ENCODE measurements around the gene OR2C1.

OR2C1 gene

GRCh38 chr16:3400446-3400778 is 44.7 kb downstream of the OR2C1 start:
- no peak for DNase-seq (ENCODE audit: low spot score)

DNA sequence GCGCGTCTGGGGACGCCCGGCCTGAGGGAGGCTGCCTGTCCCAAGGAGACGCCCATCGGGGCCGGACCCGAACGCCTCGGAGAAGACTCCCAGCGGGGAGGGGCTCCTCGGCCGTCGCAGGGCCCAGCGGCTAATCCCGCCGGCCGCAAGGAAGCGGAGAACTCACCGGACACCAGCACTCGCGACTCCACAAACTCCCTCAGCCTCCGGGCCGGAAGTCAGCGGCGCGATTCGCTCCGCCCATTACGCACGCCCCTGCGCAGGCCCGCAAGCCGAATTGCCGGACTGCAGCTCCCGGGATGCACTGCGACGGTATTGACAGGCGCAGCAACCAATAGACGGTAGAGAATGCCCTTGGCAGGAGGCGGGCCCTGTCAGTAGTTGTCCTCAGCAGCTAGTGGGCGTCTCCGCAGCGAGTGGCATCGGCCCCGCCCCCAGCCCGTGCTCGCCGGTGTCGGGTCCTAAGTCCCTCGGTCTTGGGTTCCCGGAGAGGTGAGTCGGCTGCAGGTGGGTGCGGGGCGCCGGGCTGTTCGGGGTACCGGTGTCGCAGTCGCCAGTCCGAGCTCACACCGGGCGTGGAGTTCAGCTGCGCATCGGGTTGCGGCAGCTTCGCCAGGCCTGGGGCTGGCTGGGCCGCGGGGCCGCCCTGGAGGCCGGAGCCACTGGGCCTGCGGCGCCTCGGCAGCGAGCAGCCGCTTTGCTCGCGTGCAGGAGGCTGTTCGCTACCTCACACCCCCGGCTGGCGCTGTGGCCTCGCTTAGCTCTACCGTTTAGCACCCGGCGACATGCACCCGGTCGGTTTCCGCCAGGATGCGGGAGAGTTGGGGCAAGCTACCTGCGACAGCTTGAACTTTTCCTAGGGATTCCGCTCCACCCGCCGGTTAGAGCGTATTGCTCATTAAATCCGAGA is 45.3 kb downstream of the OR2C1 start, which contains the start of the genes ZNF174 and ZSCAN32:
Gene ZNF174 (plus strand): TSS at position 437 of the 910 bp plus-strand sequence. CDS start 790 bp downstream, outside the sequence.
Gene ZSCAN32 (minus strand): TSS at position 226 of the 910 bp plus-strand sequence. CDS start 3,447 bp downstream, outside the sequence.
- DNase-seq (ENCODE audit: low spot score): peak; percentile 99

DNA sequence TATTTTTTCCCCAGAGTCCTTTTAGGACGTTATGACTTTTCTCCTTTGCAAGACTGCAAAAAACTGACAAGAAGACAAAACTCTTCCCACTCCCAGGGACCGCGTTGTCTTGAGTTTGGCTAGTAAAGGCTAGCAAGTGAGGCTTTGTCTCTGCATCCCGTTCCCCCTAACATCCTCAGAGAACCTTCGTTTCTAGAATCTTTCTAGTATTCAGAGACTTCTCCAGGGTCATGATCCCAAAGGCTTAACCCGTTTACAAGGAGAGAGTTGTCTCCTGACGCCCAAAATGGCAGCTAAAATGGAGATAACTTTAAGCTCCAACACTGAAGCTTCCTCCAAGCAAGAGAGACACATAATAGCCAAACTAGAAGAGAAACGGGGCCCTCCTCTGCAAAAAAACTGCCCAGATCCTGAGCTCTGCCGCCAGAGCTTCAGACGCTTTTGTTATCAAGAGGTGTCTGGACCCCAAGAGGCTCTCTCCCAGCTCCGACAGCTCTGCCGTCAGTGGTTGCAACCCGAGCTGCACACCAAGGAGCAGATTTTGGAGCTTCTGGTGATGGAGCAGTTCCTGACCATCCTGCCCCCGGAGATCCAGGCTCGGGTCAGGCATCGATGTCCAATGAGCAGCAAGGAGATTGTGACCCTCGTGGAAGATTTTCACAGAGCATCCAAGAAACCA is 46.2 kb downstream of the OR2C1 start:
- DNase-seq (ENCODE audit: low spot score): peak; percentile 54
